ENCODE results near the gene EMX1. TPM values are rescaled to one million over a fixed set of nuclear protein-coding genes. Genes with fewer than 3 reads are reported as not detected.

Gene EMX1
- under 1 TPM; 0.05 to 0.08 TPM for polyA plus RNA-seq

DNA sequence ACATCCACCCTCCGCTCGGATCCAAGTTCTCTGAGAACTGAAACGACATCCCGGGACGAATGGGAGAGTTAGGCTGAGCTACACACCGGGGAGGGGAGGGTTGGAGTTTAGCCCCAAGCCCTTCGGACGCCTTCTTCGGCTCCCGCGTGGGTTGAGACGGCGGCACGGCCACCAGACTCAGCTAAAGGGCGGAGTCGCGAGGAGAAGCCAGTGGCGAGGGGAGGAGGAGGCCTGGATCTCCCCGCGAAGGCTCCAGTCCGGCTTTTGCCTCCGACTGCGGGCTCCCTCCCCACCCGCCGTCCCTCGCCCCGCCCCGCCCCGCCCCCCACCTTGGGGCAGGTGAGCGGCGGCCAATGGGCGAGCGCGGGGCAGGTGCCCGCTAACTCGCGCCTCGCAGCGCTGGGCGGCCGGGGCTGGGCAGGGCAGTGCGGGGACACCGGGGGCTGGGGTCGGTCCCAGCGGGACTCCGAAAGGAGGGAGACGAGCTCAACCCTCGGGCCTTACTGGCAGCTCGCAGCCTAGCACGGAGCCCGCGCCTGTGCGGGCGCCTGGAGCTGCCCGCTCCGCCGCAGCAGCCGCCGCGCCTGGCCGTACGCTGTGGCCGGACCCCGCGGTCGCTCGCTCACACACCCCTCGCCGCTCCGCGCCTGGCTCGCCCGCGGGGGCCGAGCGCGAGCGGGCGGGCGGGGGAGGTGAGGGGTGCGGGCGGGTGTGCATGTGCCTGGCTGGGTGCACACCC, at the start of gene EMX1:
TSS of gene EMX1 (plus strand) at position 382 of the 739 bp plus-strand sequence. CDS start at position 716, 334 bp downstream.
- 1 to 2% methylated on average over 29 to 82 of the region's 82 CpGs for WGBS, 2 donors
- Histone ChIP-seq H3K27ac (ENCODE audit: low read depth in 2 of 2, low read length in 1 of 2) (no peak within 1 kb of the TSS), H3K9me3 (ENCODE audit: control insufficient read depth in 2 of 2, insufficient read depth in 1 of 2, low read depth in 1 of 2, low read length in 1 of 2) (peaks cover 0 to 5% of the 10 kb centered on the region in 2 donors), H3K4me1 (ENCODE audit: control insufficient read depth in 2 of 2, insufficient read depth in 2 of 2, low read length in 1 of 2) (peaks cover 14 to 18% of the 10 kb centered on the region in 2 donors), H3K4me3 (ENCODE audit: low read depth in 1 of 2, low read length in 2 of 2) (peak within 1 kb of the TSS; percentile 41 to 56), H3K36me3 (ENCODE audit: control insufficient read depth in 2 of 2, insufficient read depth in 2 of 2, low read length in 1 of 2) (no peaks in the 10 kb centered on the region), H3K27me3 (ENCODE audit: control insufficient read depth in 1 of 2, insufficient read depth in 2 of 2, low read length in 2 of 2) (peaks cover 11 to 61% of the 10 kb centered on the region in 2 donors)

DNA sequence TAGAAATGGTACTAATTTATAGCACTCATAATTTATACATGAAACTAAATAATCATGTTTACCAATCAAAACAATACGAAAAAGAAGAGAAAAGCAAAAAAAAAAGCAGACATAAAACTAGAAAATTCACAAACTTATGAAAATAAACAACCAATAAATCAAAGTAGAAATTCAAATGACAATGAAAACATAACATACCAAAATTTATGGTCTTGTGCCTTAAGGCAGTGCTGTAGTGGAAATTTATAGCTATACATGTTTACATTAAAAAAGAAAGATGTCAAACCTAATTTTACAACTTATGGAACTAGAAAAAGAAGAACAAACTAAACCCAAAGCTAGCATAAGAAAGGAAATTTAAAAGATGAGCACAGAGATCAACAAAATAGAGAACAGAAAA, 46.3 kb upstream of the EMX1 start:
- Histone ChIP-seq H3K4me1 (ENCODE audit: control insufficient read depth in 2 of 2, insufficient read depth in 2 of 2, low read length in 1 of 2) (no peaks in the 10 kb centered on the region), H3K9me3 (ENCODE audit: control insufficient read depth in 2 of 2, insufficient read depth in 1 of 2, low read depth in 1 of 2, low read length in 1 of 2) (no peaks in the 10 kb centered on the region), H3K27me3 (ENCODE audit: control insufficient read depth in 1 of 2, insufficient read depth in 2 of 2, low read length in 2 of 2) (no peaks in the 10 kb centered on the region), H3K36me3 (ENCODE audit: control insufficient read depth in 2 of 2, insufficient read depth in 2 of 2, low read length in 1 of 2) (no peaks in the 10 kb centered on the region), H3K27ac (ENCODE audit: low read depth in 2 of 2, low read length in 1 of 2) (no peak overlapping the region), H3K4me3 (ENCODE audit: low read depth in 1 of 2, low read length in 2 of 2) (no peak overlapping the region)
- WGBS, 2 donors: 28 to 54% methylated on average over 1 of the region's 1 CpG

DNA sequence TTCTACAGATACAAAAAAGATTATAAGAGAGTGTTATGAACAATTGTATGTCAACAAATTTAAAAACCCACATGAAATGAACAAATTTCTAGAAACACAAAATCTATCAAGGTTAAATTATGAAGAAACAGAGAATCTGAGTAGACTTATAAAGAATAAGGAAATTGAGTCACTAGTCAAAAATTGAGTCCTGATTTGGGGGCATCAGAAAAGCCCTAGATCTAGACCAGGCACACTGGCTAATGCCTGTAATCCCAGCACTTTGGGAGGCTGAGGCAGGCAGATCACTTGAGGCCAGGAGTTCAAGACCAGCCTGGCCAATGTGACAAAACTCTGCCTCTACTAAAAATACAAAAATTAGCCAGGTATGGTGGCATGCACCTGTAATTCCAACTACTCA, 45.4 kb upstream of the EMX1 start:
- H3K4me1 ChIP-seq (ENCODE audit: control insufficient read depth in 2 of 2, insufficient read depth in 2 of 2, low read length in 1 of 2): no peaks in the 10 kb centered on the region

DNA sequence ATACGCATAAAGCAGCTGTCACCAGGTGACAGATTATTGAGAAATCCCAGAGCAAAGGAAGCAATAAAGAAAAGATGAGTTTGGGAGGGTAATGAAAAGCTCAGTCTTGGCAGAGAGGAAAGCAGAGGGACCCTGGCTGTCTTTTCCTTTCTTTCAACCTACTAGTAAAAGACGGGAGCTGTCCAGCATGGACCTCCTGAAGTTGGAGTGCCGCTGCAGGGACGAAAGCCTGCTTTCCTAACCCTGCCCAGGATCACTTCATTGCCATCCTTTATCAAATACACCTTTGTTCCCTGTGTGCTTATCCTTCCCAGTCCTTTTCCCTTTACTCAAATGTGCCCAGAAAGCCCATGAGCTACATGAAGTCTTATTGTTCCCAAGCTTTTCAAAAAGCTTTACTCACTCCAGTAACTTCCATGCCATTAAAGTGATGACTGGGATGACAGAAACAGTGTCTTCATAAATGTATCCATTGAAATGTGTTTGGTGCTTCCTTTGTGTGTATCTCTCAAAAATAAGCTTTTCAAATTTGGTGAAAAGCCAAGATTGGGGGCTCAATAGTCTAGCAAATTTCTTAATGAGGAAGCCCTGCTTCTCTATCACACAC, 33.9 kb upstream of the EMX1 start:
- Histone ChIP-seq H3K27me3 (ENCODE audit: control insufficient read depth in 1 of 2, insufficient read depth in 2 of 2, low read length in 2 of 2) (no peaks in the 10 kb centered on the region), H3K27ac (ENCODE audit: low read depth in 2 of 2, low read length in 1 of 2) (no peak overlapping the region), H3K36me3 (ENCODE audit: control insufficient read depth in 2 of 2, insufficient read depth in 2 of 2, low read length in 1 of 2) (peaks cover 0 to 1% of the 10 kb centered on the region in 2 donors), H3K4me3 (ENCODE audit: low read depth in 1 of 2, low read length in 2 of 2) (no peak overlapping the region), H3K9me3 (ENCODE audit: control insufficient read depth in 2 of 2, insufficient read depth in 1 of 2, low read depth in 1 of 2, low read length in 1 of 2) (no peaks in the 10 kb centered on the region), H3K4me1 (ENCODE audit: control insufficient read depth in 2 of 2, insufficient read depth in 2 of 2, low read length in 1 of 2) (peaks cover 3 to 5% of the 10 kb centered on the region in 2 donors)
- 12 to 16% methylated on average over 4 of the region's 4 CpGs for WGBS, 2 donors

More for the DNA sequence above, 45.4 kb upstream of the EMX1 start:
- Histone ChIP-seq H3K27ac (ENCODE audit: low read depth in 2 of 2, low read length in 1 of 2) (no peak overlapping the region), H3K9me3 (ENCODE audit: control insufficient read depth in 2 of 2, insufficient read depth in 1 of 2, low read depth in 1 of 2, low read length in 1 of 2) (no peaks in the 10 kb centered on the region), H3K4me3 (ENCODE audit: low read depth in 1 of 2, low read length in 2 of 2) (no peak overlapping the region), H3K36me3 (ENCODE audit: control insufficient read depth in 2 of 2, insufficient read depth in 2 of 2, low read length in 1 of 2) (no peaks in the 10 kb centered on the region), H3K27me3 (ENCODE audit: control insufficient read depth in 1 of 2, insufficient read depth in 2 of 2, low read length in 2 of 2) (no peaks in the 10 kb centered on the region)

DNA sequence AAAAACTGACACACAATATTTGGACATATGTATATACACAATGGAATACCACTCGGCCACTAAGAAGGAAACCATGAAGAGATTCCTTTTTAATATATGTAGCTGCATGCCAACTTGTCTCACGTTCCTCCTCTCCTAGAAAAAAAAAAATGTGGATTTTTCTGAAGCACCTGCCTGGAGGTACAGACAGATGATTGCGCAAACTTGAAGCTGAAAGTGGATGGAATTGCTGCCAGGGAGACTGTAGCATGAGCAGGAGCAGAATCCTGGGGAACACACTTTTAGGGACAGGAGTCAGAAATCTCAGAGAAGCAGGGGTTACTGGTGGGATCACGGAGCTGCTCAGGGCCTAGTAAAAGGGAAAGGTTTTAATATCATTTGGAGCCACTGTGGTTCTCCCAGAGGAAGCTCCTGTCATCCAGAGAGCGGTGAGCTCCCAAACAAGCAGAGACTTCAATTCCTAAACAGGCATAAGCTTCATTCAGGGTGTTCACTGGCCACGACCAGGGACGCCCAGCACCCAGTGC, 30.8 kb upstream of the EMX1 start:
- 34 to 37% methylated on average over 7 of the region's 7 CpGs for WGBS, 2 donors
- Histone ChIP-seq H3K4me1 (ENCODE audit: control insufficient read depth in 2 of 2, insufficient read depth in 2 of 2, low read length in 1 of 2) (peaks cover 3 to 7% of the 10 kb centered on the region in 2 donors), H3K27me3 (ENCODE audit: control insufficient read depth in 1 of 2, insufficient read depth in 2 of 2, low read length in 2 of 2) (no peaks in the 10 kb centered on the region), H3K36me3 (ENCODE audit: control insufficient read depth in 2 of 2, insufficient read depth in 2 of 2, low read length in 1 of 2) (peaks cover 0 to 2% of the 10 kb centered on the region in 2 donors), H3K4me3 (ENCODE audit: low read depth in 1 of 2, low read length in 2 of 2) (peak overlapping the region; percentile 81 to 84), H3K9me3 (ENCODE audit: control insufficient read depth in 2 of 2, insufficient read depth in 1 of 2, low read depth in 1 of 2, low read length in 1 of 2) (no peaks in the 10 kb centered on the region), H3K27ac (ENCODE audit: low read depth in 2 of 2, low read length in 1 of 2) (peak overlapping the region; percentile 66 to 85)

DNA sequence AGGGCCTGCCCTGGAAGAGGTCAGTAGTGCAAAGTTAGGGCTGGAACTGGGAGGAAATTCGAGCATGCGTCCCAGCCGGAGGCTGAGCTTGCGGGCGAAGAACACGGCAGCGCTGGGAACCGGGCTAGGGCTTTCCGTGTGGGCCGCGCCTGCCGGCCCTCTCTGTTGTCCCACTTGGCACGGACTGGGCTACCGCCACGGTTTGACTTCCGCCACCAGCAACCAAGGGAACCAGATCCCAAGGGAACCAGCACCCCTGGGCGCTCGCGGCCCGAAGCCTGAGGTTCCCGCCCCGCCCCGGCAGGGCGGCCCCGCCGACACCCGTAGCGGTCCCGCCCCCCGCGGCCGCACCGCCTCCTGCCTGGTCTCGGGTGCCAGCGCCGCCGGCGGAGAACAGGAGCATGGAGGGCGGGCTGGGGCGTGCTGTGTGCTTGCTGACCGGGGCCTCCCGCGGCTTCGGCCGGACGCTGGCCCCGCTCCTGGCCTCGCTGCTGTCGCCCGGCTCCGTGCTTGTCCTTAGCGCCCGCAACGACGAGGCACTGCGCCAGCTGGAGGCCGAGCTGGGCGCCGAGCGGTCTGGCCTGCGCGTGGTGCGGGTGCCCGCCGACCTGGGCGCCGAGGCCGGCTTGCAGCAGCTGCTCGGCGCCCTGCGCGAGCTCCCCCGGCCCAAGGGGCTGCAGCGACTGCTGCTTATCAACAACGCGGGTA, 30.1 kb upstream of the EMX1 start, which contains the start of gene SPR:
TSS of gene SPR (plus strand) at position 377 of the 708 bp plus-strand sequence. CDS start at position 402, 25 bp downstream.
- H3K4me3 ChIP-seq (ENCODE audit: low read depth in 1 of 2, low read length in 2 of 2): peak within 1 kb of the TSS; percentile 81 to 84
- H3K36me3 ChIP-seq (ENCODE audit: control insufficient read depth in 2 of 2, insufficient read depth in 2 of 2, low read length in 1 of 2): peaks cover 0 to 2% of the 10 kb centered on the region in 2 donors
- no peaks in the 10 kb centered on the region for H3K9me3 ChIP-seq (ENCODE audit: control insufficient read depth in 2 of 2, insufficient read depth in 1 of 2, low read depth in 1 of 2, low read length in 1 of 2)
- 1% methylated on average over 71 to 76 of the region's 76 CpGs for WGBS, 2 donors
- peaks cover 3 to 7% of the 10 kb centered on the region in 2 donors for H3K4me1 ChIP-seq (ENCODE audit: control insufficient read depth in 2 of 2, insufficient read depth in 2 of 2, low read length in 1 of 2)
- H3K27ac ChIP-seq (ENCODE audit: low read depth in 2 of 2, low read length in 1 of 2): peak within 1 kb of the TSS; percentile 85
- H3K27me3 ChIP-seq (ENCODE audit: control insufficient read depth in 1 of 2, insufficient read depth in 2 of 2, low read length in 2 of 2): no peaks in the 10 kb centered on the region

DNA sequence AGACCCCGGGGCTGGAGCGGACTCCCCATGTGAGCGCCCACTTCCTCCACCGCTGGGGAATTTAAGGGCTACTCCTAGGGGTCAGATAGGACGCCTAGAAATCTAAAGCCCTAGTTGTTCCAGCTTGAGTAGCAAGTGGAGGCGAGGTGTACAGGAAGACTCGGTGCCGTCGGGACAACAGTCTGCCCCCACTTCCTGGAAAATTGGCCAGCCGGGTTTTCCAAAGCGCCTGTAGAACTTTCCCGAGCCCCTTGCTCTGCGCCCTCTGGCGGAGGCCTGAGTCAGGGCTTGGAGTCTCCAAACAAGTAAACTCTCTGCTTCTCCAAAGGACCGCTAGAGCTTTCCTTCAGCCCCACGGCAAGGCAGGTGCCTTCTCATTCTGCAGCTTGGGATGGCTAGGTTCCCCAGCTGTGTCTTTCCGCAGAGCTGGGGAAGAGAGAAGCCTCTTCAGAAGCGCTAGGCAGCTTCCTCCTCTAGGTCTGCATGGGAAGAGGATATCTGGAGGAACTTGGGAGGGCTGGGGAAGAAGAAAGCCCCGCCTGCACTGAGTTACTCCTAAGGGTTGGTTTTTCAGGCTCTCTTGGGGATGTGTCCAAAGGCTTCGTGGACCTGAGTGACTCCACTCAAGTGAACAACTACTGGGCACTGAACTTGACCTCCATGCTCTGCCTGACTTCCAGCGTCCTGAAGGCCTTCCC, 29.4 kb upstream of the EMX1 start:
- H3K4me3 ChIP-seq (ENCODE audit: low read depth in 1 of 2, low read length in 2 of 2): peak overlapping the region; percentile 81 to 84
- H3K4me1 ChIP-seq (ENCODE audit: control insufficient read depth in 2 of 2, insufficient read depth in 2 of 2, low read length in 1 of 2): peaks cover 3 to 7% of the 10 kb centered on the region in 2 donors
- no peaks in the 10 kb centered on the region for H3K27me3 ChIP-seq (ENCODE audit: control insufficient read depth in 1 of 2, insufficient read depth in 2 of 2, low read length in 2 of 2)
- peak overlapping the region; percentile 85 for H3K27ac ChIP-seq (ENCODE audit: low read depth in 2 of 2, low read length in 1 of 2)
- 7 to 8% methylated on average over 21 of the region's 21 CpGs for WGBS, 2 donors
- H3K36me3 ChIP-seq (ENCODE audit: control insufficient read depth in 2 of 2, insufficient read depth in 2 of 2, low read length in 1 of 2): peaks cover 0 to 2% of the 10 kb centered on the region in 2 donors
- H3K9me3 ChIP-seq (ENCODE audit: control insufficient read depth in 2 of 2, insufficient read depth in 1 of 2, low read depth in 1 of 2, low read length in 1 of 2): no peaks in the 10 kb centered on the region

DNA sequence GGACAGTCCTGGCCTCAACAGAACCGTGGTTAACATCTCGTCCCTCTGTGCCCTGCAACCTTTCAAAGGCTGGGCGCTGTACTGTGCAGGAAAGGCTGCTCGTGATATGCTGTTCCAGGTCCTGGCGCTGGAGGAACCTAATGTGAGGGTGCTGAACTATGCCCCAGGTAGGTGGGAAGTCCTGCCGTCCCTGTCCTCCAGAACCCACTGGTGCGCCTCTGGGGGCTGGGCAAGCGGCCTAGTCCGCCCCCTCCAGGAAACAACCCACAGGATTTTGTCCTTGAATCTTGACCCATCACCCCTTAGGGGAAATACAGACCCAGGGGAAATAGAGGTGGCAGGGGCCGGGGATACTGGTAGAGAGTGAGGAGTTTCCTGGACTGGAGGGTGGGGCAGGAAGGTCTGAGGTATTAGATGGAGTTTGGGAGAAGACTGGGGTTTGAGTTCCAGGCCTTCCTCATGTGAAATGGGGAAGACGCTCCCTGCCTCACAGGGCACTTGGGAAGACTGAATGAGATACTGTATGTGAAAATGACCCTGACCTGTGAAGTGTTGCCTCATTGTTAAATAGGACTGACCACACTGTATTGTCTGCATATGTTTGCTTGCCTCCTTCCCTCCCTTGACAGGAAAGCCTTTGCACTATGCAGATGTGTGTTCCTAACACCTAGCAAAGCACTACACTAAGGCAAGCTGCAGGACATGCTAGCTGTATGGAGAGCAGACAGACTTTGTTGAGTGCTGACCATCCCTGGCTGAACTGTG, 28.7 kb upstream of the EMX1 start:
- Histone ChIP-seq H3K27ac (ENCODE audit: low read depth in 2 of 2, low read length in 1 of 2) (no peak overlapping the region), H3K27me3 (ENCODE audit: control insufficient read depth in 1 of 2, insufficient read depth in 2 of 2, low read length in 2 of 2) (no peaks in the 10 kb centered on the region), H3K36me3 (ENCODE audit: control insufficient read depth in 2 of 2, insufficient read depth in 2 of 2, low read length in 1 of 2) (peaks cover 0 to 2% of the 10 kb centered on the region in 2 donors), H3K4me1 (ENCODE audit: control insufficient read depth in 2 of 2, insufficient read depth in 2 of 2, low read length in 1 of 2) (peaks cover 3 to 7% of the 10 kb centered on the region in 2 donors), H3K4me3 (ENCODE audit: low read depth in 1 of 2, low read length in 2 of 2) (no peak overlapping the region), H3K9me3 (ENCODE audit: control insufficient read depth in 2 of 2, insufficient read depth in 1 of 2, low read depth in 1 of 2, low read length in 1 of 2) (no peaks in the 10 kb centered on the region)
- WGBS, 2 donors: 72 to 86% methylated on average over 11 of the region's 11 CpGs
